Breast epithelium (tissue), 3 donors: ENCODE measurements around the gene TMEM186.

Experiments used
- POLR2A ChIP-seq: fragments of 450-650 bp; IDR thresholded peaks from one replicate; pipeline ENCODE4 v1.6.1; 2016; ENCODE audit warnings: antibody characterized with exemption, mild to moderate bottlenecking, moderate library complexity
- POLR2AphosphoS5 ChIP-seq, 3 donors: sonication (generic); formaldehyde crosslinking; IDR thresholded peaks; one replicate each; pipeline ENCODE4 v1.6.1; 2017; ENCODE audit warnings: antibody characterized with exemption in 3 of 3
- TF ChIP-seq, protein P1 (sequence below), 3 donors: fragments of 450-650 bp; IDR thresholded peaks; one replicate each; pipeline ENCODE4 v1.5.1; 2016 to 2017; ENCODE audit warnings: antibody characterized with exemption in 3 of 3, mild to moderate bottlenecking in 3 of 3, moderate library complexity in 3 of 3

GRCh38 chr16:8804313-8804712 is 6.9 kb upstream of the TMEM186 start:
- TF ChIP-seq, protein P1, sequence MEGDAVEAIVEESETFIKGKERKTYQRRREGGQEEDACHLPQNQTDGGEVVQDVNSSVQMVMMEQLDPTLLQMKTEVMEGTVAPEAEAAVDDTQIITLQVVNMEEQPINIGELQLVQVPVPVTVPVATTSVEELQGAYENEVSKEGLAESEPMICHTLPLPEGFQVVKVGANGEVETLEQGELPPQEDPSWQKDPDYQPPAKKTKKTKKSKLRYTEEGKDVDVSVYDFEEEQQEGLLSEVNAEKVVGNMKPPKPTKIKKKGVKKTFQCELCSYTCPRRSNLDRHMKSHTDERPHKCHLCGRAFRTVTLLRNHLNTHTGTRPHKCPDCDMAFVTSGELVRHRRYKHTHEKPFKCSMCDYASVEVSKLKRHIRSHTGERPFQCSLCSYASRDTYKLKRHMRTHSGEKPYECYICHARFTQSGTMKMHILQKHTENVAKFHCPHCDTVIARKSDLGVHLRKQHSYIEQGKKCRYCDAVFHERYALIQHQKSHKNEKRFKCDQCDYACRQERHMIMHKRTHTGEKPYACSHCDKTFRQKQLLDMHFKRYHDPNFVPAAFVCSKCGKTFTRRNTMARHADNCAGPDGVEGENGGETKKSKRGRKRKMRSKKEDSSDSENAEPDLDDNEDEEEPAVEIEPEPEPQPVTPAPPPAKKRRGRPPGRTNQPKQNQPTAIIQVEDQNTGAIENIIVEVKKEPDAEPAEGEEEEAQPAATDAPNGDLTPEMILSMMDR (IDR thresholded peaks at IDR 0.05) = no peak
- TF ChIP-seq POLR2A (no peak), POLR2AphosphoS5 (IDR thresholded peaks at IDR 0.05) (no peak)
